ENCODE results near the gene LIN7A.
"Not testable (repeated sequence)": the region's sequence is repeated elsewhere in the genome, so short reads cannot be mapped to it uniquely, and the experiment has no call there.

LIN7A gene

GRCh38 chr12:80815351-80815750 lies 122.4 kb downstream of the LIN7A start:
- no peak for DNase-seq
- intact Hi-C loops (cut with DNase I): no loop called here

GRCh38 chr12:80814453-80814852 lies 123.3 kb downstream of the LIN7A start:
- intact Hi-C loops (cut with DNase I): no loop called here
- DNase-seq: no peak

GRCh38 chr12:80813820-80814219 lies 123.9 kb downstream of the LIN7A start:
- no peak for DNase-seq
- intact Hi-C loops (cut with DNase I): no loop called here

- intact Hi-C loops (cut with DNase I): no loop called here
- no peak for DNase-seq
Measured at GRCh38 chr12:80811957-80812708, 125.6 kb downstream of the LIN7A start.

GRCh38 chr12:80810874-80811273 lies 126.9 kb downstream of the LIN7A start:
- intact Hi-C loops (cut with DNase I): no loop called here
- DNase-seq: no peak

- DNase-seq: no peak
- intact Hi-C loops (cut with DNase I): no loop called here
Measured at GRCh38 chr12:80807640-80808288, 130.0 kb downstream of the LIN7A start.

- intact Hi-C loops (cut with DNase I): no loop called here
Measured at GRCh38 chr12:80805106-80805505, 132.6 kb downstream of the LIN7A start.

GRCh38 chr12:80802652-80803400 lies 134.9 kb downstream of the LIN7A start:
- intact Hi-C loops (cut with DNase I): no loop called here

More at GRCh38 chr12:80805106-80805505, 132.6 kb downstream of the LIN7A start:
- no peak for DNase-seq

GRCh38 chr12:80798281-80798680 lies 139.5 kb downstream of the LIN7A start:
- DNase-seq: no peak
- intact Hi-C loops (cut with DNase I): no loop called here

More at GRCh38 chr12:80802652-80803400, 134.9 kb downstream of the LIN7A start:
- DNase-seq: no peak

GRCh38 chr12:80794551-80794950 lies 143.2 kb downstream of the LIN7A start:
- intact Hi-C loops (cut with DNase I): no loop called here
- DNase-seq: no peak

- intact Hi-C loops (cut with DNase I): no loop called here
- no peak for DNase-seq
Measured at GRCh38 chr12:80792861-80793260, 144.9 kb downstream of the LIN7A start.

- intact Hi-C loops (cut with DNase I): no loop called here
- DNase-seq: no peak
Measured at GRCh38 chr12:80791863-80792262, 145.9 kb downstream of the LIN7A start.

GRCh38 chr12:80788407-80788806 lies 149.3 kb downstream of the LIN7A start:
- DNase-seq; intact Hi-C loops (cut with DNase I): not testable (repeated sequence)

GRCh38 chr12:80782963-80783470 lies 154.7 kb downstream of the LIN7A start:
- intact Hi-C loops (cut with DNase I); DNase-seq: not testable (repeated sequence)

- DNase-seq: no peak
- intact Hi-C loops (cut with DNase I): no loop called here
Measured at GRCh38 chr12:80781313-80781712, 156.4 kb downstream of the LIN7A start.

GRCh38 chr12:80780746-80781145 lies 157.0 kb downstream of the LIN7A start:
- no peak for DNase-seq
- intact Hi-C loops (cut with DNase I): no loop called here

- intact Hi-C loops (cut with DNase I): no loop called here
- DNase-seq: peak in 4 of 10 donors; percentile 16 to 85 (median 44)
Measured at GRCh38 chr12:80778005-80778541, 159.7 kb downstream of the LIN7A start.

GRCh38 chr12:80777587-80777986 lies 160.1 kb downstream of the LIN7A start:
- DNase-seq: no peak
- intact Hi-C loops (cut with DNase I): no loop called here

- no peak for DNase-seq
- intact Hi-C loops (cut with DNase I): no loop called here
Measured at GRCh38 chr12:80776706-80777105, 161.0 kb downstream of the LIN7A start.

GRCh38 chr12:80770958-80771357 lies 166.8 kb downstream of the LIN7A start:
- intact Hi-C loops (cut with DNase I): no loop called here
- no peak for DNase-seq

Measured in posterior cingulate gyrus (tissue), 11 donors.